HUES64 (cell line): ENCODE data around the gene IL10RB.
A peak's percentile ranks its signal among the peaks of the same experiment; 100 is the strongest.
"Not testable (repeated sequence)": the region's sequence is repeated elsewhere in the genome, so short reads cannot be mapped to it uniquely, and the experiment has no call there.

ENCODE experiments used
- H3K27ac ChIP-seq: 2 replicates; pipeline ENCODE4 v1.7.0; 2013; ENCODE audit warnings: low read depth, low read length, inconsistent platforms
- H3K27me3 ChIP-seq: 2 replicates; pipeline ENCODE4 v1.6.1; 2013; ENCODE audit warnings: mild to moderate bottlenecking, low read length; ENCODE audit not compliant: insufficient read depth
- H3K36me3 ChIP-seq: 2 replicates; pipeline ENCODE4 v1.6.1; 2013; ENCODE audit warnings: mild to moderate bottlenecking, low read length; ENCODE audit not compliant: insufficient read depth
- H3K4me1 ChIP-seq: 2 replicates; pipeline ENCODE4 v1.6.1; 2013; ENCODE audit warnings: mild to moderate bottlenecking, low read length, moderate library complexity; ENCODE audit not compliant: insufficient read depth
- H3K4me3 ChIP-seq: 2 replicates; pipeline ENCODE4 v1.5.1; 2013; ENCODE audit warnings: mild to moderate bottlenecking, low read length, moderate library complexity
- H3K9ac ChIP-seq: 2 replicates; pipeline ENCODE4 v1.6.1; 2013; ENCODE audit warnings: mild to moderate bottlenecking, low read depth, low read length
- H3K9me3 ChIP-seq: 2 replicates; pipeline ENCODE4 v1.6.1; 2013; ENCODE audit warnings: low read depth, low read length; ENCODE audit not compliant: insufficient read depth
- WGBS: fragments of 150-250, 120-280 bp; methylation state at CpG from one replicate; pipeline ENCODE4 v1.1.7; 2013; ENCODE audit warnings: missing lambda C conversion rate; 5-methylcytosine and 5-hydroxymethylcytosine counted together

Gene IL10RB

GRCh38 chr21:33232291-33233034 is 33.7 kb upstream of the IL10RB start:
- Histone ChIP-seq H3K9ac (no peak overlapping the region), H3K4me1 (peaks cover 30% of the 10 kb centered on the region), H3K4me3 (no peak overlapping the region), H3K27ac (no peak overlapping the region), H3K9me3 (0 out of 2 replicates have a peak, but pooled peaks cover under 1% of the 10 kb centered on the region), H3K36me3 (peaks cover 7% of the 10 kb centered on the region; the same call in 1 of the 2 replicates), H3K27me3 (0 out of 2 replicates have a peak, but pooled peaks cover 6% of the 10 kb centered on the region)
- WGBS = 90% methylated on average over 5 of the region's 5 CpGs

GRCh38 chr21:33234635-33235520 is 31.3 kb upstream of the IL10RB start:
- H3K9ac ChIP-seq = no peak overlapping the region
- 0 out of 2 replicates have a peak, but pooled peaks cover 6% of the 10 kb centered on the region for H3K27me3 ChIP-seq
- peaks cover 22% of the 10 kb centered on the region for H3K9me3 ChIP-seq
- H3K4me1 ChIP-seq = peaks cover 26% of the 10 kb centered on the region
- H3K27ac ChIP-seq = no peak overlapping the region
- H3K4me3 ChIP-seq = no peak overlapping the region
- WGBS = 85% methylated on average over 3 of the region's 3 CpGs
- peaks cover 11% of the 10 kb centered on the region; the same call in 1 of the 2 replicates for H3K36me3 ChIP-seq

- Histone ChIP-seq H3K27me3 (0 out of 2 replicates have a peak, but pooled peaks cover 3% of the 10 kb centered on the region), H3K4me3 (no peak overlapping the region), H3K27ac (no peak overlapping the region), H3K9ac (no peak overlapping the region), H3K4me1 (peaks cover 26% of the 10 kb centered on the region), H3K9me3 (peaks cover 28% of the 10 kb centered on the region), H3K36me3 (peaks cover 11% of the 10 kb centered on the region; the same call in 1 of the 2 replicates)
- WGBS = 93% methylated on average over 6 of the region's 6 CpGs
Measured at GRCh38 chr21:33236013-33236686, 30.0 kb upstream of the IL10RB start.

- 95% methylated on average over 2 of the region's 2 CpGs for WGBS
- H3K36me3 ChIP-seq = peaks cover 13% of the 10 kb centered on the region
- H3K9me3 ChIP-seq = peaks cover 31% of the 10 kb centered on the region
- no peaks in the 10 kb centered on the region for H3K27me3 ChIP-seq
- no peak overlapping the region for H3K27ac ChIP-seq
- no peak overlapping the region for H3K9ac ChIP-seq
- H3K4me3 ChIP-seq = no peak overlapping the region
- peaks cover 25% of the 10 kb centered on the region for H3K4me1 ChIP-seq
Measured at GRCh38 chr21:33236766-33237165, 29.4 kb upstream of the IL10RB start.

GRCh38 chr21:33237486-33237885 is 28.7 kb upstream of the IL10RB start:
- no peaks in the 10 kb centered on the region for H3K27me3 ChIP-seq
- peaks cover 17% of the 10 kb centered on the region for H3K4me1 ChIP-seq
- peaks cover 32% of the 10 kb centered on the region for H3K9me3 ChIP-seq
- peaks cover 17% of the 10 kb centered on the region for H3K36me3 ChIP-seq
- H3K4me3 ChIP-seq = no peak overlapping the region
- H3K27ac ChIP-seq = no peak overlapping the region
- H3K9ac ChIP-seq = no peak overlapping the region
- 93% methylated on average over 3 of the region's 3 CpGs for whole genome bisulfite sequencing

GRCh38 chr21:33238146-33238545 is 28.0 kb upstream of the IL10RB start:
- Histone ChIP-seq H3K4me3 (no peak overlapping the region), H3K36me3 (peaks cover 17% of the 10 kb centered on the region), H3K9me3 (peaks cover 32% of the 10 kb centered on the region), H3K4me1 (peaks cover 11% of the 10 kb centered on the region), H3K27me3 (no peaks in the 10 kb centered on the region), H3K27ac (no peak overlapping the region), H3K9ac (no peak overlapping the region)
- 93% methylated on average over 4 of the region's 4 CpGs for WGBS

- Histone ChIP-seq H3K9ac (no peak overlapping the region), H3K4me1 (peaks cover 11% of the 10 kb centered on the region), H3K36me3 (peaks cover 21% of the 10 kb centered on the region), H3K9me3 (peaks cover 32% of the 10 kb centered on the region), H3K27me3 (no peaks in the 10 kb centered on the region), H3K4me3 (peak overlapping the region; percentile 30), H3K27ac (no peak overlapping the region)
- WGBS = 89% methylated on average over 7 of the region's 7 CpGs
Measured at GRCh38 chr21:33238565-33239255, 27.5 kb upstream of the IL10RB start.

GRCh38 chr21:33239559-33240127 is 26.5 kb upstream of the IL10RB start:
- H3K27ac ChIP-seq, H3K4me1 ChIP-seq, H3K27me3 ChIP-seq, H3K4me3 ChIP-seq, H3K9ac ChIP-seq: not testable (repeated sequence)
- peaks cover 32% of the 10 kb centered on the region for H3K9me3 ChIP-seq
- peaks cover 21% of the 10 kb centered on the region for H3K36me3 ChIP-seq

- H3K9me3 ChIP-seq = peaks cover 32% of the 10 kb centered on the region
- WGBS = 97% methylated on average over 2 of the region's 2 CpGs
- H3K4me3 ChIP-seq = no peak overlapping the region
- H3K27me3 ChIP-seq = no peaks in the 10 kb centered on the region
- no peak overlapping the region for H3K9ac ChIP-seq
- 0 out of 2 replicates have a peak, but pooled peaks cover under 1% of the 10 kb centered on the region for H3K4me1 ChIP-seq
- H3K27ac ChIP-seq = no peak overlapping the region
- H3K36me3 ChIP-seq = peaks cover 29% of the 10 kb centered on the region
Measured at GRCh38 chr21:33240404-33240803, 25.8 kb upstream of the IL10RB start.

- Histone ChIP-seq H3K4me3 (no peak overlapping the region), H3K9ac (no peak overlapping the region), H3K27ac (no peak overlapping the region), H3K36me3 (peaks cover 35% of the 10 kb centered on the region), H3K9me3 (peaks cover 32% of the 10 kb centered on the region), H3K4me1 (no peaks in the 10 kb centered on the region), H3K27me3 (no peaks in the 10 kb centered on the region)
- 92% methylated on average over 1 of the region's 2 CpGs for WGBS
Measured at GRCh38 chr21:33241846-33242245, 24.3 kb upstream of the IL10RB start.
